Esophagus muscularis mucosa (tissue), 3 donors: ENCODE data around the gene UBE2QL1.

ENCODE experiments used
- CTCF ChIP-seq, 3 experiments: fragments of 200-600 bp in 2 of 3; fragments of 450-650 bp in 1 of 3; sonication (generic) in 2 of 3; IDR thresholded peaks; one replicate each; pipeline ENCODE4 v1.5.1; 2017 to 2019; ENCODE audit warnings: antibody characterized with exemption in 3 of 3, mild to moderate bottlenecking in 2 of 3, moderate library complexity in 1 of 3
- POLR2A ChIP-seq: fragments of 450-650 bp; IDR thresholded peaks from one replicate; pipeline ENCODE4 v1.6.1; 2017; ENCODE audit warnings: antibody characterized with exemption, moderate library complexity, mild to moderate bottlenecking, low read depth
- POLR2AphosphoS5 ChIP-seq, 2 donors: sonication (generic); formaldehyde crosslinking; IDR thresholded peaks; one replicate each; pipeline ENCODE4 v1.6.1; 2017; ENCODE audit warnings: antibody characterized with exemption in 2 of 2

GRCh38 chr5:6465831-6466790 lies 17.5 kb downstream of the UBE2QL1 start:
- TF ChIP-seq POLR2A: no peak
- TF ChIP-seq CTCF (IDR thresholded peaks at IDR 0.05): no peak
- no peak for TF ChIP-seq POLR2AphosphoS5 (IDR thresholded peaks at IDR 0.05)
